ENCODE data around the gene KBTBD13.

The KBTBD13 gene

GRCh38 chr15:65028921-65029735, 47.4 kb upstream of the KBTBD13 start, which contains the start of gene MTFMT:
Gene MTFMT (minus strand): TSS chr15:65029639. CDS start chr15:65029613, 26 bp downstream.
- Histone ChIP-seq H2BK120ac (ENCODE audit: low read depth, low read length) (peak within 1 kb of the TSS; percentile 62), H2AFZ (ENCODE audit: low read depth, low read length) (peak within 1 kb of the TSS; percentile 94), H2BK15ac (ENCODE audit: low read depth, poor library complexity, severe bottlenecking) (no peak within 1 kb of the TSS), H2AK5ac (ENCODE audit: low read length, severe bottlenecking) (no peak within 1 kb of the TSS), H3K4me2 (ENCODE audit: low read length, poor library complexity, severe bottlenecking) (peak within 1 kb of the TSS; percentile 54), H2BK5ac (ENCODE audit: low read depth, low read length, poor library complexity, severe bottlenecking) (no peak within 1 kb of the TSS), H3K79me1 (replicated peaks; ENCODE audit: low read length, poor library complexity, severe bottlenecking) (peaks cover 13% of the 10 kb centered on the region), H3K23ac (ENCODE audit: low read length in 2 of 2) (peak within 1 kb of the TSS in 1 of 2 experiments; percentile 100), H3K18ac (ENCODE audit: low read depth in 1 of 2, low read length in 2 of 2) (peak within 1 kb of the TSS; percentile 54 to 61), H2BK12ac (ENCODE audit: low read length in 2 of 2) (peak within 1 kb of the TSS in 1 of 2 experiments; percentile 60), H3K36me3 (ENCODE audit: control insufficient read depth in 1 of 2, insufficient read depth in 2 of 2, low read depth in 1 of 2, low read length in 2 of 2) (peaks cover 0 to 28% of the 10 kb centered on the region in 2 experiments), H3K4me1 (ENCODE audit: control insufficient read depth, insufficient read depth, low read depth, low read length) (peaks cover 11% of the 10 kb centered on the region), H4K8ac (ENCODE audit: low read length) (peak within 1 kb of the TSS; percentile 62), H3K27me3 (ENCODE audit: control insufficient read depth in 1 of 2, insufficient read depth in 1 of 2, low read length in 2 of 2) (peaks cover 0 to 5% of the 10 kb centered on the region in 2 experiments), H3K9ac (ENCODE audit: low read length) (peak within 1 kb of the TSS; percentile 87), H3K14ac (ENCODE audit: low read length in 2 of 2) (peak within 1 kb of the TSS in 1 of 2 experiments; percentile 87), H3K9me3 (ENCODE audit: control insufficient read depth, low read length) (no peaks in the 10 kb centered on the region), H3K27ac (ENCODE audit: low read length, poor library complexity, severe bottlenecking) (no peak within 1 kb of the TSS), H3K4ac (ENCODE audit: low read depth in 1 of 2, low read length in 2 of 2) (peak within 1 kb of the TSS in 1 of 2 experiments; percentile 87), H3K4me3 (ENCODE audit: insufficient read depth in 1 of 2, low read depth in 1 of 2, low read length in 2 of 2) (peak within 1 kb of the TSS; percentile 77 to 95), H4K91ac (ENCODE audit: low read length) (no peak within 1 kb of the TSS)
- DNase-seq: peak; percentile 80
- 1% methylated on average over 61 of the region's 73 CpGs for WGBS

GRCh38 chr15:65029736-65030208, 46.8 kb upstream of the KBTBD13 start:
- no peak overlapping the region for H3K4me2 ChIP-seq (ENCODE audit: low read length, poor library complexity, severe bottlenecking)
- no peaks in the 10 kb centered on the region for H3K9me3 ChIP-seq (ENCODE audit: control insufficient read depth, low read length)
- H3K9ac ChIP-seq (ENCODE audit: low read length): no peak overlapping the region
- no peak overlapping the region for H2BK12ac ChIP-seq (ENCODE audit: low read length in 2 of 2)
- peaks cover 12% of the 10 kb centered on the region for H3K79me1 ChIP-seq (replicated peaks; ENCODE audit: low read length, poor library complexity, severe bottlenecking)
- no peak overlapping the region for H2BK5ac ChIP-seq (ENCODE audit: low read depth, low read length, poor library complexity, severe bottlenecking)
- H3K36me3 ChIP-seq (ENCODE audit: control insufficient read depth in 1 of 2, insufficient read depth in 2 of 2, low read depth in 1 of 2, low read length in 2 of 2): peaks cover 0 to 22% of the 10 kb centered on the region in 2 experiments
- H2BK120ac ChIP-seq (ENCODE audit: low read depth, low read length): no peak overlapping the region
- no peak overlapping the region for H3K4ac ChIP-seq (ENCODE audit: low read depth in 1 of 2, low read length in 2 of 2)
- H3K18ac ChIP-seq (ENCODE audit: low read depth in 1 of 2, low read length in 2 of 2): no peak overlapping the region
- DNase-seq: no peak
- 98% methylated on average over 8 of the region's 12 CpGs for WGBS
- H3K4me3 ChIP-seq (ENCODE audit: insufficient read depth in 1 of 2, low read depth in 1 of 2, low read length in 2 of 2): no peak overlapping the region
- peaks cover 11% of the 10 kb centered on the region for H3K4me1 ChIP-seq (ENCODE audit: control insufficient read depth, insufficient read depth, low read depth, low read length)
- no peak overlapping the region for H3K23ac ChIP-seq (ENCODE audit: low read length in 2 of 2)
- peaks cover 0 to 5% of the 10 kb centered on the region in 2 experiments for H3K27me3 ChIP-seq (ENCODE audit: control insufficient read depth in 1 of 2, insufficient read depth in 1 of 2, low read length in 2 of 2)
- H3K27ac ChIP-seq (ENCODE audit: low read length, poor library complexity, severe bottlenecking): no peak overlapping the region
- H3K14ac ChIP-seq (ENCODE audit: low read length in 2 of 2): no peak overlapping the region
- H2AK5ac ChIP-seq (ENCODE audit: low read length, severe bottlenecking): no peak overlapping the region
- no peak overlapping the region for H4K91ac ChIP-seq (ENCODE audit: low read length)
- H4K8ac ChIP-seq (ENCODE audit: low read length): peak overlapping the region; percentile 62
- no peak overlapping the region for H2AFZ ChIP-seq (ENCODE audit: low read depth, low read length)
- no peak overlapping the region for H2BK15ac ChIP-seq (ENCODE audit: low read depth, poor library complexity, severe bottlenecking)

- no peak overlapping the region for H2AK5ac ChIP-seq (ENCODE audit: low read length, severe bottlenecking)
- no peak overlapping the region for H3K27ac ChIP-seq (ENCODE audit: low read length, poor library complexity, severe bottlenecking)
- no peak overlapping the region for H2AFZ ChIP-seq (ENCODE audit: low read depth, low read length)
- H2BK120ac ChIP-seq (ENCODE audit: low read depth, low read length): no peak overlapping the region
- peak; percentile 84 for DNase-seq
- H3K4me1 ChIP-seq (ENCODE audit: control insufficient read depth, insufficient read depth, low read depth, low read length): peaks cover 9% of the 10 kb centered on the region
- H3K79me1 ChIP-seq (replicated peaks; ENCODE audit: low read length, poor library complexity, severe bottlenecking): peaks cover 10% of the 10 kb centered on the region
- peaks cover 0 to 5% of the 10 kb centered on the region in 2 experiments for H3K27me3 ChIP-seq (ENCODE audit: control insufficient read depth in 1 of 2, insufficient read depth in 1 of 2, low read length in 2 of 2)
- peak overlapping the region in 1 of 2 experiments; percentile 29 for H3K4ac ChIP-seq (ENCODE audit: low read depth in 1 of 2, low read length in 2 of 2)
- no peak overlapping the region for H2BK15ac ChIP-seq (ENCODE audit: low read depth, poor library complexity, severe bottlenecking)
- 21% methylated on average over 11 of the region's 13 CpGs for WGBS
- no peak overlapping the region for H3K4me2 ChIP-seq (ENCODE audit: low read length, poor library complexity, severe bottlenecking)
- no peak overlapping the region for H3K18ac ChIP-seq (ENCODE audit: low read depth in 1 of 2, low read length in 2 of 2)
- peak overlapping the region; percentile 77 for H4K8ac ChIP-seq (ENCODE audit: low read length)
- no peaks in the 10 kb centered on the region for H3K36me3 ChIP-seq (ENCODE audit: control insufficient read depth in 1 of 2, insufficient read depth in 2 of 2, low read depth in 1 of 2, low read length in 2 of 2)
- H3K9me3 ChIP-seq (ENCODE audit: control insufficient read depth, low read length): no peaks in the 10 kb centered on the region
- H3K14ac ChIP-seq (ENCODE audit: low read length in 2 of 2): no peak overlapping the region
- H4K91ac ChIP-seq (ENCODE audit: low read length): no peak overlapping the region
- peak overlapping the region in 1 of 2 experiments; percentile 59 for H2BK12ac ChIP-seq (ENCODE audit: low read length in 2 of 2)
- peak overlapping the region; percentile 17 for H3K9ac ChIP-seq (ENCODE audit: low read length)
- H3K4me3 ChIP-seq (ENCODE audit: insufficient read depth in 1 of 2, low read depth in 1 of 2, low read length in 2 of 2): no peak overlapping the region
- no peak overlapping the region for H3K23ac ChIP-seq (ENCODE audit: low read length in 2 of 2)
- no peak overlapping the region for H2BK5ac ChIP-seq (ENCODE audit: low read depth, low read length, poor library complexity, severe bottlenecking)
Observed at GRCh38 chr15:65032801-65033537, 43.6 kb upstream of the KBTBD13 start.
